ENCODE data around the gene FAM53C. TPM values are rescaled to one million over a fixed set of nuclear protein-coding genes. Genes with fewer than 3 reads are reported as not detected.

FAM53C gene
- total RNA-seq, 1 experiment from 2014 or later, result 33.3 TPM

- BruUV-seq (replicated peaks), result no TSS peak
- Histone ChIP-seq H3K9me3 (no peaks in the 10 kb centered on the region), H3K36me3 (ENCODE audit: control insufficient read depth, insufficient read depth, low read length) (no peaks in the 10 kb centered on the region), H3K27me3 (replicated peaks; ENCODE audit: control insufficient read depth, insufficient read depth, low read length) (no peaks in the 10 kb centered on the region), H3K4me3 (ENCODE audit: low read depth, low read length) (no peak overlapping the region), H3K4me1 (peaks cover 12% of the 10 kb centered on the region)
- CTCF ChIA-PET, result no interaction called here
- H3K4me1 Mint-ChIP-seq (ENCODE audit: low read depth, unreplicated experiment), result peaks cover 16% of the 10 kb centered on the region
- no peak overlapping the region for H3K27ac Mint-ChIP-seq (ENCODE audit: unreplicated experiment)
- intact Hi-C loops (cut with micrococcal nuclease; ENCODE audit: unreplicated experiment), result loop anchor here (5.0 kb wide), 1 partner anchor 123 kb away; the partner anchor contains the start of gene CDC23
- H3K27me3 Mint-ChIP-seq (ENCODE audit: insufficient read depth, unreplicated experiment), result no peaks in the 10 kb centered on the region
- peaks cover 33% of the 10 kb centered on the region for H3K36me3 Mint-ChIP-seq (ENCODE audit: insufficient read depth, unreplicated experiment)
- TF ChIP-seq CTCF (IDR thresholded peaks at IDR 0.05; ENCODE audit: insufficient read depth in 1 of 2, low read depth in 1 of 2, low read length in 1 of 2, severe bottlenecking in 1 of 2, unreplicated experiment in 1 of 2), result no peak
- no peak for DNase-seq
- POLR2A ChIA-PET, result no interaction called here
- H3K9me3 Mint-ChIP-seq (ENCODE audit: unreplicated experiment), result no peaks in the 10 kb centered on the region
- H3K4me3 Mint-ChIP-seq (ENCODE audit: unreplicated experiment), result no peak overlapping the region
Measured at GRCh38 chr5:138334867-138335447, 3.1 kb upstream of the FAM53C start.

GRCh38 chr5:138336952-138337684 lies 948 bp upstream of the FAM53C start:
- DNase-seq, result no peak

More at GRCh38 chr5:138336952-138337684, 948 bp upstream of the FAM53C start:
- H3K4me3 Mint-ChIP-seq (ENCODE audit: unreplicated experiment), result peak overlapping the region; percentile 90
- H3K4me1 Mint-ChIP-seq (ENCODE audit: low read depth, unreplicated experiment), result peaks cover 16% of the 10 kb centered on the region
- POLR2A ChIA-PET, result interaction anchor here (0.8 to 1.7 kb wide), 2 partner anchors 16 to 18 kb away, joined by 3 to 34 read pairs; partner anchors contain the start of gene KDM3B
- H3K27me3 Mint-ChIP-seq (ENCODE audit: insufficient read depth, unreplicated experiment), result no peaks in the 10 kb centered on the region
- no peak for TF ChIP-seq CTCF (IDR thresholded peaks at IDR 0.05; ENCODE audit: insufficient read depth in 1 of 2, low read depth in 1 of 2, low read length in 1 of 2, severe bottlenecking in 1 of 2, unreplicated experiment in 1 of 2)
- BruUV-seq (replicated peaks), result TSS peak; percentile 98
- no peaks in the 10 kb centered on the region for H3K27me3 ChIP-seq (replicated peaks; ENCODE audit: control insufficient read depth, insufficient read depth, low read length)
- peaks cover 32% of the 10 kb centered on the region for H3K36me3 Mint-ChIP-seq (ENCODE audit: insufficient read depth, unreplicated experiment)
- peaks cover 19% of the 10 kb centered on the region for H3K4me1 ChIP-seq
- H3K9me3 Mint-ChIP-seq (ENCODE audit: unreplicated experiment), result no peaks in the 10 kb centered on the region
- H3K9me3 ChIP-seq, result no peaks in the 10 kb centered on the region
- CTCF ChIA-PET, result interaction anchor here (1.0 to 3.3 kb wide), 2 partner anchors 15 kb away, joined by 4 to 54 read pairs; partner anchors contain the start of gene KDM3B
- intact Hi-C loops (cut with micrococcal nuclease; ENCODE audit: unreplicated experiment), result no loop called here
- H3K27ac Mint-ChIP-seq (ENCODE audit: unreplicated experiment), result peak overlapping the region; percentile 100
- peak overlapping the region; percentile 87 for H3K4me3 ChIP-seq (ENCODE audit: low read depth, low read length)
- H3K36me3 ChIP-seq (ENCODE audit: control insufficient read depth, insufficient read depth, low read length), result peaks cover 4% of the 10 kb centered on the region; the same call in 1 of the 2 replicates

Data from Caco-2 (cell line).